ENCODE measurements around the gene ST3GAL3.

- TF ChIP-seq, protein P1, sequence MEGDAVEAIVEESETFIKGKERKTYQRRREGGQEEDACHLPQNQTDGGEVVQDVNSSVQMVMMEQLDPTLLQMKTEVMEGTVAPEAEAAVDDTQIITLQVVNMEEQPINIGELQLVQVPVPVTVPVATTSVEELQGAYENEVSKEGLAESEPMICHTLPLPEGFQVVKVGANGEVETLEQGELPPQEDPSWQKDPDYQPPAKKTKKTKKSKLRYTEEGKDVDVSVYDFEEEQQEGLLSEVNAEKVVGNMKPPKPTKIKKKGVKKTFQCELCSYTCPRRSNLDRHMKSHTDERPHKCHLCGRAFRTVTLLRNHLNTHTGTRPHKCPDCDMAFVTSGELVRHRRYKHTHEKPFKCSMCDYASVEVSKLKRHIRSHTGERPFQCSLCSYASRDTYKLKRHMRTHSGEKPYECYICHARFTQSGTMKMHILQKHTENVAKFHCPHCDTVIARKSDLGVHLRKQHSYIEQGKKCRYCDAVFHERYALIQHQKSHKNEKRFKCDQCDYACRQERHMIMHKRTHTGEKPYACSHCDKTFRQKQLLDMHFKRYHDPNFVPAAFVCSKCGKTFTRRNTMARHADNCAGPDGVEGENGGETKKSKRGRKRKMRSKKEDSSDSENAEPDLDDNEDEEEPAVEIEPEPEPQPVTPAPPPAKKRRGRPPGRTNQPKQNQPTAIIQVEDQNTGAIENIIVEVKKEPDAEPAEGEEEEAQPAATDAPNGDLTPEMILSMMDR (IDR thresholded peaks at IDR 0.05; ENCODE audit: low read depth, low read length): no peak
- TF ChIP-seq POLR2A (IDR thresholded peaks at IDR 0.05; ENCODE audit: extremely low read depth, insufficient read length): no peak
- no peak for TF ChIP-seq MYC (IDR thresholded peaks at IDR 0.05; ENCODE audit: low read depth, low read length)
These were observed 176.0 kb downstream of the ST3GAL3 start for GRCh38 chr1:43883321-43883720.

All from NB4 (cell line).